ENCODE measurements around the gene OR8D1.
"Not testable (repeated sequence)": the region's sequence is repeated elsewhere in the genome, so short reads cannot be mapped to it uniquely, and the experiment has no call there.

Gene OR8D1

DNA sequence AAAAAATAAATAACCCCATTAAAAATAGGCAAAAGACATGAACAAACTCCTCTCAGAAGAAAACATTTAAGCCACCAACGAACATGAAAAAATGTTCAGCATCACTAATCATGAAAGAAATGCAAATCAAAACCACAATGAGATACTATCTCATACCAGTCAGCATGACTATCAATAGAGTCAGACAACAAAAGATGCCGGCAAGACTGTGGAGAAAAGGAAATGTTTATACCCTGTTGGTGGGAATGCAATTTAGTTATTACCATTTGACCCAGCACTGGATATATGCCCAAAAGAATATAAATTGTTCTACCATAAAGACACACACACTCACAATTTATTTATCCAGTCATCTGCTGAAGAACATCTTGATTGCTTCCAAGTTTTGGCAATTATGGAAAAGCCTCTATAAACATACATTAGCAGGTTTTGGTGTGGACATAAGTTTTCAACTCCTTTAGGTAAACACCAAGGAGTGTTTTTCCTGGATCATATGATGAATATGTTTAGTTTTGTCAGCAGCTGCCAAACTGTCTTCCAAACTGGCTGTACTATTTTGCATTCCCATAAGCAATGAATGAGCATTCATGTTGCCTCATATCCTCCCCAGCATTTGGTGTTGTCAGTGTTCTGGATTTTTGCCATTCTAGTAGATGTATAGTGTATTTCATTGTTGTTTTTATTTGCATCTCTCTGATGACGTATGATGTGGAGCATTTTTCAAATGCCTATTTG lies 28.0 kb downstream of the OR8D1 start:
- H3K9ac ChIP-seq (ENCODE audit: low read depth, low read length) = no peak overlapping the region
- H3K4me3 ChIP-seq (ENCODE audit: low read length) = no peak overlapping the region
- H3K4me1 ChIP-seq (ENCODE audit: insufficient read depth, low read length) = no peaks in the 10 kb centered on the region
- no peaks in the 10 kb centered on the region for H3K27me3 ChIP-seq (ENCODE audit: insufficient read depth, low read length)
- H3K9me3 ChIP-seq (ENCODE audit: insufficient read depth, low read depth, low read length) = peaks cover 7% of the 10 kb centered on the region; the same call in 1 of the 2 replicates
- no peaks in the 10 kb centered on the region for H3K36me3 ChIP-seq (ENCODE audit: insufficient read depth, low read length)
- 84% methylated on average over 2 of the region's 3 CpGs for WGBS
- no peak overlapping the region for H3K27ac ChIP-seq (ENCODE audit: low read depth, low read length)

- no peaks in the 10 kb centered on the region for H3K27me3 ChIP-seq (ENCODE audit: insufficient read depth, low read length)
- H3K36me3 ChIP-seq (ENCODE audit: insufficient read depth, low read length) = no peaks in the 10 kb centered on the region
- no peak overlapping the region for H3K9ac ChIP-seq (ENCODE audit: low read depth, low read length)
- H3K4me3 ChIP-seq (ENCODE audit: low read length) = no peak overlapping the region
- no peaks in the 10 kb centered on the region for H3K9me3 ChIP-seq (ENCODE audit: insufficient read depth, low read depth, low read length)
- H3K4me1 ChIP-seq (ENCODE audit: insufficient read depth, low read length) = peaks cover 9% of the 10 kb centered on the region; the same call in 1 of the 2 replicates
- WGBS = 75% methylated on average over 2 of the region's 2 CpGs
- no peak overlapping the region for H3K27ac ChIP-seq (ENCODE audit: low read depth, low read length)
These were observed 35.5 kb downstream of the OR8D1 start for GRCh38 chr11:124278261-124278660.

DNA sequence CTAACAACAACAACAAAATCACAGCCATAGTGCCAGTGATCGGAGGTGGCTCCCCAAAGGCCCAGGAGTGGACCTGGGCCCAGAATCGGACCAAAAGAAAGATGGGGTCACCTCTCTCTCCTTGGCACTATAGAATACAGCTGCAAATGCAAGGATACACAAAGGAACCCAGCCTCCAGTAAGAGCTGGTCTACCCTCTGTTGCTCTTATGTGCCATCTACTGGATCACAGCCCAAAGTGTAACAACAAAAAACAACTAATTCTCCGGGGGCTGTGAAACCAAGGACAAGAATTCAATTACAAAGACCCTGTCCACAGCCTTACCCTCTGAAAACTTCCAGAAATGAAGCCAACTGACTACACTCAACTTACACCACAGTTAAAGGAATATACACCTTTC lies 35.9 kb downstream of the OR8D1 start:
- H3K36me3 ChIP-seq (ENCODE audit: insufficient read depth, low read length) = no peaks in the 10 kb centered on the region
- 69% methylated on average over 3 of the region's 3 CpGs for WGBS
- no peaks in the 10 kb centered on the region for H3K9me3 ChIP-seq (ENCODE audit: insufficient read depth, low read depth, low read length)
- H3K4me3 ChIP-seq (ENCODE audit: low read length) = no peak overlapping the region
- peaks cover 9% of the 10 kb centered on the region for H3K4me1 ChIP-seq (ENCODE audit: insufficient read depth, low read length)
- no peaks in the 10 kb centered on the region for H3K27me3 ChIP-seq (ENCODE audit: insufficient read depth, low read length)
- H3K27ac ChIP-seq (ENCODE audit: low read depth, low read length) = no peak overlapping the region
- H3K9ac ChIP-seq (ENCODE audit: low read depth, low read length) = no peak overlapping the region

- peaks cover 9% of the 10 kb centered on the region for H3K4me1 ChIP-seq (ENCODE audit: insufficient read depth, low read length)
- H3K4me3 ChIP-seq (ENCODE audit: low read length) = no peak overlapping the region
- no peaks in the 10 kb centered on the region for H3K27me3 ChIP-seq (ENCODE audit: insufficient read depth, low read length)
- H3K9me3 ChIP-seq (ENCODE audit: insufficient read depth, low read depth, low read length) = no peaks in the 10 kb centered on the region
- H3K27ac ChIP-seq (ENCODE audit: low read depth, low read length) = no peak overlapping the region
- no peaks in the 10 kb centered on the region for H3K36me3 ChIP-seq (ENCODE audit: insufficient read depth, low read length)
- 93% methylated on average over 3 of the region's 3 CpGs for WGBS
- no peak overlapping the region for H3K9ac ChIP-seq (ENCODE audit: low read depth, low read length)
These were observed 36.5 kb downstream of the OR8D1 start for GRCh38 chr11:124277207-124277606.

GRCh38 chr11:124276081-124276480 lies 37.7 kb downstream of the OR8D1 start:
- no peaks in the 10 kb centered on the region for H3K27me3 ChIP-seq (ENCODE audit: insufficient read depth, low read length)
- H3K27ac ChIP-seq (ENCODE audit: low read depth, low read length) = no peak overlapping the region
- peaks cover 9% of the 10 kb centered on the region for H3K4me1 ChIP-seq (ENCODE audit: insufficient read depth, low read length)
- no peak overlapping the region for H3K4me3 ChIP-seq (ENCODE audit: low read length)
- no peaks in the 10 kb centered on the region for H3K9me3 ChIP-seq (ENCODE audit: insufficient read depth, low read depth, low read length)
- no peak overlapping the region for H3K9ac ChIP-seq (ENCODE audit: low read depth, low read length)
- no peaks in the 10 kb centered on the region for H3K36me3 ChIP-seq (ENCODE audit: insufficient read depth, low read length)
- 100% methylated on average over 1 of the region's 1 CpG for WGBS

GRCh38 chr11:124274000-124274399 lies 39.7 kb downstream of the OR8D1 start:
- no peak overlapping the region for H3K9ac ChIP-seq (ENCODE audit: low read depth, low read length)
- no peak overlapping the region for H3K4me3 ChIP-seq (ENCODE audit: low read length)
- no peaks in the 10 kb centered on the region for H3K9me3 ChIP-seq (ENCODE audit: insufficient read depth, low read depth, low read length)
- H3K27me3 ChIP-seq (ENCODE audit: insufficient read depth, low read length) = no peaks in the 10 kb centered on the region
- no peaks in the 10 kb centered on the region for H3K36me3 ChIP-seq (ENCODE audit: insufficient read depth, low read length)
- WGBS = 88% methylated on average over 2 of the region's 2 CpGs
- no peak overlapping the region for H3K27ac ChIP-seq (ENCODE audit: low read depth, low read length)
- H3K4me1 ChIP-seq (ENCODE audit: insufficient read depth, low read length) = peaks cover 9% of the 10 kb centered on the region

DNA sequence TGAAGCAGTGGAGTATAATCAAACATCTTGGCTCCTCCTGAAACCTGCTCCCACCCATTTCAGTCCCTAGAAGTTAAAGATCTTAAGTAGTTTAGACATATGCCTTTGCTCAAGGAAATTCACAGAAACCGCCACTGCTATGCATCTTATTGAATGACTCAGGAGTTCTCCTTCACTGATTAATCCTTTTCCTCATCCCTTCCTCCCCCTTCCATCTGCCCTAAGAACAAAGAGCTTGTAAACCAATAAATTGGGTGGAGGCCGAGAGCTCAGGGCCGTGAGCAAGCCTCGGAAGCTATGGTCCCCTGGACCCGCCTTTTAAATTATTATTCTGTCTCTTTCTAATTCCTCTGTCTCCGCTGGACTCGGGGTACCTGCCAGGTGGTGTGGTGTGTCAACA lies 42.9 kb downstream of the OR8D1 start:
- H3K9ac ChIP-seq (ENCODE audit: low read depth, low read length); H3K27ac ChIP-seq (ENCODE audit: low read depth, low read length); H3K27me3 ChIP-seq (ENCODE audit: insufficient read depth, low read length); H3K4me3 ChIP-seq (ENCODE audit: low read length); H3K36me3 ChIP-seq (ENCODE audit: insufficient read depth, low read length); H3K9me3 ChIP-seq (ENCODE audit: insufficient read depth, low read depth, low read length); H3K4me1 ChIP-seq (ENCODE audit: insufficient read depth, low read length): not testable (repeated sequence)
- 76% methylated on average over 6 of the region's 7 CpGs for WGBS

- H3K4me3 ChIP-seq (ENCODE audit: low read length); H3K27ac ChIP-seq (ENCODE audit: low read depth, low read length); H3K36me3 ChIP-seq (ENCODE audit: insufficient read depth, low read length); H3K4me1 ChIP-seq (ENCODE audit: insufficient read depth, low read length); H3K27me3 ChIP-seq (ENCODE audit: insufficient read depth, low read length); H3K9ac ChIP-seq (ENCODE audit: low read depth, low read length); H3K9me3 ChIP-seq (ENCODE audit: insufficient read depth, low read depth, low read length): not testable (repeated sequence)
- 83% methylated on average over 4 of the region's 4 CpGs for WGBS
These were observed 48.7 kb downstream of the OR8D1 start for GRCh38 chr11:124265041-124265440.

DNA sequence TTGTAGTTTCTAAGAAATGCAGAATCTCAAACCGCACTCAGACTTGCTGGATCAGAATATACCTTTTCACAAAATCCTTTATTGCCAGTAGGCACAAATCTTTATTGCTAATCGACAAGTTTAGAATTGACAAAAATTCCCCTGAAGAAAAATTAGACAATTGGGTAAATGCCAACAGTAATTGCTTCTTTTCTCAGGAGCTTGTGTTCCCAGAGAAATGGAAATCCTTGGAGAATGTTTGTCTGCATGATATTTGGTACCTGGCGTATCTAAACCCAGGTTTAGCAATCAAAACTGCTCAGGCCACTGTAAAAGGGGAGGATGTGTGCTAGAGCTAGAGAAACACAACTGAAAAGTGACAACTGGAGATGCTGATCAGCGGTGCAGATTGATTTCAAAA lies 57.7 kb downstream of the OR8D1 start, which contains the start of gene OR8G5:
TSS of gene OR8G5 (plus strand) at position 301 of the 400 bp plus-strand sequence. CDS start 8,556 bp downstream, outside the sequence.
- no peak within 1 kb of the TSS for H3K9ac ChIP-seq (ENCODE audit: low read depth, low read length)
- no peaks in the 10 kb centered on the region for H3K9me3 ChIP-seq (ENCODE audit: insufficient read depth, low read depth, low read length)
- no peaks in the 10 kb centered on the region for H3K36me3 ChIP-seq (ENCODE audit: insufficient read depth, low read length)
- WGBS = 82% methylated on average over 4 of the region's 4 CpGs
- no peak within 1 kb of the TSS for H3K27ac ChIP-seq (ENCODE audit: low read depth, low read length)
- no peak within 1 kb of the TSS for H3K4me3 ChIP-seq (ENCODE audit: low read length)
- H3K4me1 ChIP-seq (ENCODE audit: insufficient read depth, low read length) = no peaks in the 10 kb centered on the region
- H3K27me3 ChIP-seq (ENCODE audit: insufficient read depth, low read length) = no peaks in the 10 kb centered on the region

All from HUES64 (cell line).